Measurements from ENCODE around the gene SASH1. TPM values are rescaled to one million over a fixed set of nuclear protein-coding genes. Genes with fewer than 3 reads are reported as not detected.

Gene SASH1
- total RNA-seq, 1 donor from 2014 or later = 108 TPM

DNA sequence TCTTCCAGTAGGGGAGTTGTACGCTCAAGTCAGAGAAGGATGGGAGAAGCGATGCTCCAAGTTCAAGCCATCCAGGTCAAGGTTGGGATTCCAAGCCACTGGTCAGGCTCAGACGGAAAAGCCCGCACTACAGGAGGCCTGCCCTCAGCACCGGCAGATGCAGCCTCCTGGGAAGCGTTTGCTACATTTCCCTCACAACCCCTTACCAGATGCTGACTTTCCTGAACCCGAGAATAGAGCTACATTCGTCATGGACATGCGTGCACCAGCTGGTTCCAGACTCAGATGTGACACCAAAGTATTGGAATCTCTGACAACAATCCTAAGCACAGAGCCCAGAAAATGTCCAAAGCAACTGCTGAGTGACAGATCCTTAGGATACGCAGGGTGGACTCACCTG, 174.8 kb downstream of the SASH1 start:
- DNase-seq = no peak
- Histone ChIP-seq H3K27me3 (no peaks in the 10 kb centered on the region), H3K4me3 (no peak overlapping the region), H3K4me1 (peaks cover 11% of the 10 kb centered on the region), H3K9me3 (no peaks in the 10 kb centered on the region), H3K27ac (no peak overlapping the region), H3K36me3 (peaks cover 32% of the 10 kb centered on the region)
- intact Hi-C loops (cut with DNase I) = no loop called here
- no peak for ATAC-seq
- TF ChIP-seq, protein P1, sequence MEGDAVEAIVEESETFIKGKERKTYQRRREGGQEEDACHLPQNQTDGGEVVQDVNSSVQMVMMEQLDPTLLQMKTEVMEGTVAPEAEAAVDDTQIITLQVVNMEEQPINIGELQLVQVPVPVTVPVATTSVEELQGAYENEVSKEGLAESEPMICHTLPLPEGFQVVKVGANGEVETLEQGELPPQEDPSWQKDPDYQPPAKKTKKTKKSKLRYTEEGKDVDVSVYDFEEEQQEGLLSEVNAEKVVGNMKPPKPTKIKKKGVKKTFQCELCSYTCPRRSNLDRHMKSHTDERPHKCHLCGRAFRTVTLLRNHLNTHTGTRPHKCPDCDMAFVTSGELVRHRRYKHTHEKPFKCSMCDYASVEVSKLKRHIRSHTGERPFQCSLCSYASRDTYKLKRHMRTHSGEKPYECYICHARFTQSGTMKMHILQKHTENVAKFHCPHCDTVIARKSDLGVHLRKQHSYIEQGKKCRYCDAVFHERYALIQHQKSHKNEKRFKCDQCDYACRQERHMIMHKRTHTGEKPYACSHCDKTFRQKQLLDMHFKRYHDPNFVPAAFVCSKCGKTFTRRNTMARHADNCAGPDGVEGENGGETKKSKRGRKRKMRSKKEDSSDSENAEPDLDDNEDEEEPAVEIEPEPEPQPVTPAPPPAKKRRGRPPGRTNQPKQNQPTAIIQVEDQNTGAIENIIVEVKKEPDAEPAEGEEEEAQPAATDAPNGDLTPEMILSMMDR (IDR thresholded peaks at IDR 0.05) = no peak

DNA sequence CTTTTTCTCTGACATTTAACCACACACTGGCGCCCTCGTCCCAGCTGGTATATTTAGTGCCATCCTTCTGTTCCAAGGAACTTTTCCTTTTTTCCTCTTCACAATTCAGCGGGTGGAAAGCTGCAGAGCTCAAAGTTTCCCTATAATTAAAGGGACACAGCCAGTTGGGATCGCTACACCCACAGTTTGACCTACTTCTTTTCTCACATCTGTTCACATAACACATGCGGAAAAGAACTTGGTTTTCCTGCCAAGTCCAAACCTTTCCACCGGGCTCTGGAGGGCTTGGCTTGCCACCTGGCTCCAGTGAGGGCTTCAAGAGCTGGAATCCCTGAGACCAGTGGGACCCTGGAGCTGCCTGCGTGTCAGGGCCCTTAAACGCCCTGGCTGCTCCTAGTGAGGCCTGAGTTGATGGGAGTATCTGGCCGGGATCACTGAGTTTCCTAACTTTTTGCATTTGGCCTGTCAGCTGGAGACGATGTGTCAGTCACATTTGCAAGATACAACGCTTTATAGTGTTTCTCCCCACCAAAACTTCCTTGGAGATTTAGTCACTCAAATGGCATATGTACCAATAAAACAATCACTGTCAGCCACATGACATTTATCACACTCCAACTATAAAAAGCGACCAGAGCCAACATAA, 176.0 kb downstream of the SASH1 start:
- Histone ChIP-seq H3K27ac (no peak overlapping the region), H3K36me3 (peaks cover 32% of the 10 kb centered on the region), H3K4me1 (peaks cover 11% of the 10 kb centered on the region), H3K27me3 (no peaks in the 10 kb centered on the region), H3K9me3 (no peaks in the 10 kb centered on the region), H3K4me3 (no peak overlapping the region)
- TF ChIP-seq, protein P1 (IDR thresholded peaks at IDR 0.05) = no peak
- ATAC-seq = no peak
- DNase-seq = no peak
- intact Hi-C loops (cut with DNase I) = no loop called here

DNA sequence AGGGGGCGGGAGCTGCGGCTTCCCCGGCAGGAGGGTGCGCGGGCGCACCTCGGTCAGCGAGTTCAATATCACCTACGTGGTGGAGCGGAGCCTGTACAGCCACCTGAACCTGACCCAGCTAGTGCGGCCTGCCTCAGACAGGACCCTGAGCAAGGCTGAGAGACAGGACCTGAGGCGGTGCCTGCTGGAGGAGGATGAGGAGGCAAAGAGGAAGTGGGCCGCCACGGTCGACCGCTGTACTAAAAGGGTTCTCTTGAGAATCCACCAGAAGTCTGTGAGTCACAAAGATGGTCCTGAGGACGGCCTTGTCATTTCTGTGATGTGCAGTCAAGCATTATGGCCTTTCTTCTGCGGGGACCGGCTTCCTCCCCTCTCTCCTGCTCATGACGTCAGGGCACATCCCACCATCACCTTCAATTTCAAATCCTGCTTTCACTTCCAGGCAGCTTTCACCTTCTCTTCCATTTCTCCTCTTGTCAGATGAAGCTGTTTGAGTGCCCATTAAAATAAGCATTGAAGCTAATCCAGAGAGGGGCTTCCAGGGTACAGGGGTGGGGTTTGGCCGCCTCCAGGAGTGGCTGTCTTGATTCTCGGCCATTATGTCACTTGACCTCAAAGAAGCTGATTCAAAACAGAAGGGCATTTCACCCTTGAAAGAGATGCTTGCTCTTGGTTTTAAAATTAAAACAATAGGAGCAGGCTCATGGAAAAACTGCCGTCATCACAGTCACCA, 177.6 kb downstream of the SASH1 start:
- TF ChIP-seq, protein P1 (IDR thresholded peaks at IDR 0.05) = no peak
- DNase-seq (no peak), ATAC-seq (no peak)
- Histone ChIP-seq H3K9me3 (no peaks in the 10 kb centered on the region), H3K4me3 (no peak overlapping the region), H3K36me3 (peaks cover 32% of the 10 kb centered on the region), H3K27me3 (no peaks in the 10 kb centered on the region), H3K4me1 (peaks cover 15% of the 10 kb centered on the region), H3K27ac (no peak overlapping the region)
- intact Hi-C loops (cut with DNase I) = no loop called here

DNA sequence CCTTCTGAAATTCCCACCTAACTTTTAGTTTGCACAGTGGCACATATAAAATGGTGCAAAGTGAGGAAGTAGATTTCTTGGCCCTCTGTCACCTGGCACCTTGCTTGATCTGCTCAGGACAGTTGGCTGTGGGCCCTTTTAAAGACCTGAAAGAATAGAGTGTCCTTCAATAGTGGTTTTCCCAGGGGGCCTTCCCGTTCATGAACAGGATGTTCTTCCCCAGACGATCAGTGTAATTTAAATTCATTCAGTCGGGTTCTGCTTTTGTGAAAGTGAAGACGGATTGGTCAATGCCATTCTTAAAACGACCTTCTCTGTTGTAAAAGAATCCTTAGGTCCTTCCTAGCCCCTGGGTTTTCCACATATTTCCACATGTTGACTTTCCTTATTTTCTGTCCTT, 178.5 kb downstream of the SASH1 start:
- DNase-seq (no peak), ATAC-seq (no peak)
- intact Hi-C loops (cut with DNase I) = no loop called here
- Histone ChIP-seq H3K9me3 (no peaks in the 10 kb centered on the region), H3K27ac (no peak overlapping the region), H3K27me3 (no peaks in the 10 kb centered on the region), H3K4me3 (no peak overlapping the region), H3K36me3 (peaks cover 41% of the 10 kb centered on the region), H3K4me1 (peaks cover 14% of the 10 kb centered on the region)
- TF ChIP-seq, protein P1 (IDR thresholded peaks at IDR 0.05) = no peak

DNA sequence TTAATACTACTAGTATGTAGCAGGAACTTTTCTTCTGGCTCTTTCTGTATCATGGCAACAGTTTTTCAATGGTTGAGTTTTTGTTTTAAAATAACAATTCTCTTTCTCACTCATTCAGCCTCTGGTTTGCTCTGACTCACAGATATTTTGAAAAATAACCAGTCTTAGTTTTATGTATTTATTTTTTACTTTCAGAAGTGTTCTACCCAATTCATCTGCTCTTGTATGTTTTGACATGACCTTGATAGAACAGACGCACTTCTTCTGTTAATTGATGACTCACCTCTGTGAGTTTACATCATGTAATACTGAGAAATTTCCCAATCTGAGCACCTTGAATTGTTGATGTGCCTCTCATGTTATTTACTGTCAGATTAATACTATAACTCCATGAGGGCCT, 178.9 kb downstream of the SASH1 start:
- Histone ChIP-seq H3K27ac (no peak overlapping the region), H3K36me3 (peaks cover 45% of the 10 kb centered on the region)

More for the DNA sequence above, 178.9 kb downstream of the SASH1 start:
- DNase-seq = no peak
- Histone ChIP-seq H3K27me3 (no peaks in the 10 kb centered on the region), H3K4me3 (no peak overlapping the region), H3K4me1 (peaks cover 9% of the 10 kb centered on the region), H3K9me3 (no peaks in the 10 kb centered on the region)
- ATAC-seq = no peak
- TF ChIP-seq, protein P1 (IDR thresholded peaks at IDR 0.05) = no peak
- intact Hi-C loops (cut with DNase I) = no loop called here

Measured in upper lobe of right lung (tissue), 1 donor.